Esophagus mucosa (tissue), 1 donor: ENCODE data around the gene RBPJ. TPM values are rescaled to one million over a fixed set of nuclear protein-coding genes. Genes with fewer than 3 reads are reported as not detected.
"Not testable (repeated sequence)": the region's sequence is repeated elsewhere in the genome, so short reads cannot be mapped to it uniquely, and the experiment has no call there.

Experiments
- ATAC-seq: fragments of 200-7000 bp; cut with Tn5 transposase; one replicate; pipeline ENCODE4 v1.9.1; 2020
- total RNA-seq: library from RNA; stranded (reverse); gene quantifications from one replicate; pipeline ENCODE4 v1.2.4, GENCODE V29; 2023
- donor health status: DM: yes; HTN: yes; CAD: no.

Gene RBPJ
- total RNA-seq, 1 donor from 2014 or later, result 23.6 TPM

- no peak for ATAC-seq
Measured at GRCh38 chr4:26375551-26375950, 54.7 kb downstream of the RBPJ start.

GRCh38 chr4:26377328-26378311, 56.8 kb downstream of the RBPJ start:
- ATAC-seq, result no peak

DNA sequence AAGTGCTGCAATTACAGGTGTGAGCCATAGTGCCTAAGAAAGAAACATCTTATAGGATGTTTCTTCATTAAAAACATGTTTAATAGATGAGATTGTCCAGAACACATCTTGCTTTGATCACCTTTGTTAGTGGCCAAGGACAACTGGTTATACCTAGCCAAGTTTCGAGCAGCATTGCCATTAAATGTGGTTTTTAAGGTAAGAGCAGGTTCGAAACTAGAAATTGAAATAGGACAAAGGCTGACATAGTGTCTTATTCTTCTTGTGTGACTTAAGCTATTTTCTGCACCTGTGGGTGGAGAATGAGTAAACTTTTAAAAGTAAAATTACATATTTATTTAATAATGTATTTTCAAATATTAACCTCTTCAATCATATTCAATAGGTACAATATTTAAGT, 59.0 kb downstream of the RBPJ start:
- no peak for ATAC-seq

DNA sequence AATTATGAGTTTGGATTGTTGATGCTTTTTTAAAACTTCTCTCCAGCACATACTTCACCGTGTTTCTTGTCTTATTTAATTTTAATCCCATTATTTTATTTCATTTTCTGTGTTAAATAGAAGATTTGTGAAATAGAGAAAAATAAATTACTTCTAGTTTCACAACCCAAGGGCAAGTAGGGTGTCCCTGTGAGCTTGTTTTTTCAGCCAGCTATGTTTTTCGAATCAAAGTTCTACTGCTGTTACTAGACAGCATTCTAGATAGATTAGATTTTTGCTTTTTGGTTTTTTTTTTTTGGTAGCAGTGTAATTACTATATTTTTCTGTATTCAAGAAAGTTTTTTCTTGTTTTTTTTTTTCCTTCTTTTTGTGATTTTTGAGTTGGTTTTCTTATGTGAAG, 59.9 kb downstream of the RBPJ start:
- no peak for ATAC-seq

- no peak for ATAC-seq
Measured at GRCh38 chr4:26384380-26385057, 63.7 kb downstream of the RBPJ start.

- no peak for ATAC-seq
Measured at GRCh38 chr4:26385690-26386089, 64.9 kb downstream of the RBPJ start.

DNA sequence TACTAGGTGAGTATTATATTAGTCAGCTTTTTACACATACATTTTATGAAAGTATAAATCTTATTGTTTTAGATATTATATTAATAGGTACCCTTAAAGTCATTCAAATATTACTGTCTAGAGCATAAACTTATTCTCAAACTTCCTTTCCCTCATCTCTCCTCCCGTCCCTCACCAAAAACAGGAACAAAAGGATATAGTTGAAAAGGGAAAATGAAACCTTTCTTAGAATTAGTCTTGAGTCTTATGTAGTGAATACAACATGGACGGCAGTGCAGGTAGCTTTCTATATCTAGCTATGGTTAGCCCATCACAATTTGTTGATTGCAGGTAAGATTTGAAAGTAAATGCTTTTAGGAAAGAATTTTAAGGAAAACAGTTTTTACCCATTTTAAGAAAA, 65.6 kb downstream of the RBPJ start:
- ATAC-seq, result no peak

GRCh38 chr4:26388671-26389070, 67.9 kb downstream of the RBPJ start:
- no peak for ATAC-seq

DNA sequence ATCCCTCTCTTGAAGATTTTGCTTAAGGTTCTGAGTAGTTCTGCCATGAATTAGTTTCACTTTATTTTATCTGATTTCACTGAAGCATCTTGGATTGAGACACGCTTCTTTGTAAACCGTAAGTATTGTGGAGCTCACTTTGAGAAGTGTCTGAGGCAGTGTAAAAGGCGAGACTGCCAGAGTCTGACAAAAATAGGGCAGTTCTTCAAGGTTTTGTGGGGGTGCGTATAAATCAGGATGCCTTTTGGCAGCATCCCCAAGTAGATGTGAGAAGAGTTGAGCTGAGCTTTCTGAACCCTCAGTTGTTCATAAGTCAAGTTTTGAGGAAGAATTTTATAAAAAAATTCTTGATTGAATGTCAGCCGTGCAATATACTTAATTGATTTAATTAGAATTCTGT, 76.3 kb downstream of the RBPJ start:
- ATAC-seq, result no peak

GRCh38 chr4:26400132-26400531, 79.3 kb downstream of the RBPJ start:
- ATAC-seq, result no peak

- ATAC-seq, result not testable (repeated sequence)
Measured at GRCh38 chr4:26402017-26402416, 81.2 kb downstream of the RBPJ start.

DNA sequence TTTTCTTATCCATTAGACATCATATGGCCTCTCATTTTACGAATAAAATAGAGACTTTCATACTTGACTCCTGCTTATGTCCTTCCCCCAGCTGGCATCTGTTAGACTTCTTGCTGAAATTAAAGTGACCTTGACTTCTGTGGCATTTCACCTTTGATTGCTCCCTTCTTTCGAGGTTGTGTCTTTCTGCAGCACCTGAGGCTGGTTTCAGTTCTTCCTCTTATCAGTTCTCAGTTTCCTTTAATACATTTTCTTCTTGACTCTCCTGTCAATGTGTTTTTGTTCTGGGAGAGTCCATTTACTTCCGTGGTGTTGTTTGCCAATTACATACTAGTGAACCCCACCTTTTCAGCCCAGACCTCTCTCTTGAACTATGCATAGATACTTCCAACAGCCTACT, 81.6 kb downstream of the RBPJ start:
- no peak for ATAC-seq

- peak; percentile 52 for ATAC-seq
Measured at GRCh38 chr4:26404743-26405206, 84.0 kb downstream of the RBPJ start.

- no peak for ATAC-seq
Measured at GRCh38 chr4:26406346-26406975, 85.6 kb downstream of the RBPJ start.

GRCh38 chr4:26407476-26407875, 86.7 kb downstream of the RBPJ start:
- ATAC-seq, result no peak

GRCh38 chr4:26410385-26411293, 89.8 kb downstream of the RBPJ start:
- no peak for ATAC-seq

DNA sequence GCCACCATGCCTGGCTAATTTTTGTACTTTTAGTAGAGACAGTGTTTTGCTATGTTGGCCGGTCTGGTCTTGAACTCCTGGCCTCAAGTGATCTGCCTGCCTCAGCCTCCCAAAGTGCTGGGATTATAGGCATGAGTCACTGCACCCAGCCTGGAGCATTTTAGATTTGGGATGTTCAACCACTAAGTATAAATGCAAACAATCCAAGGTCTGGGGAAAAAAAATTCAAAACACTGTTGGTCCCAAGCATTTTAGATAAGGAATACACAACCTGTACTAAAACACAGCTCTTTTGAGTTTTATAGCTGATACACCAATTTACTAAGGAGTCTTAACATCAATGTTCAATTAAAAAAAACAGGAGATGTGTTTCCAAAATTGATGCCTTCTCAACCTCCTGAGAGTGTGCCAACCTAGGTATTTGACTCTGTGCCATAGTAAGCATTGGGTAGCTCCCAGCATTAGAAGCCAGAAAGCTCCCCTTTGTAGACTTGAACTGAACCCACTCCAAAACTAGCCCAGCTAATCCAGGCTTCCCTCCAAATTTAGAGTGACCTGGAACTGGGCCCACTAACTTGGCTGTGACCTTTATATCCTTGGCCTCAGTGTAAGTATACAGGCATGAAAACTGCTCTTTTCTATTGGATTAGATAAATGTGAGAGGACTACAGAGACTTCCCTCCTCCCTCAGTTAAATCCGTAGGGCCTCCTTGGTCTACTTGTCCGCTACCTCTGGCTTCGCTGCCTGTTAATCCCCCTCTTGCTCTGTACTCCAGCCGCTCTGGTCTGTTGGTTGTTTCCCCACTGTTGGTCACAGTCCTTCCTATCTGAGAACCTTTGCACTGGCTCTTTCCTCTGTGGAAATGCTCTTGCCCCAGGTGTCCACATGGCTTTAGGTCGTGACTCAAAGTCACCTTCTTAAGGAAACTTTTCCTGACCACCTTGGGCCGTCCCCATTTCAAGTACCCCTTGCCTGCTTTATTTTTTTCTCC, 91.9 kb downstream of the RBPJ start:
- ATAC-seq, result no peak

- ATAC-seq, result no peak
Measured at GRCh38 chr4:26413582-26413981, 92.8 kb downstream of the RBPJ start.

DNA sequence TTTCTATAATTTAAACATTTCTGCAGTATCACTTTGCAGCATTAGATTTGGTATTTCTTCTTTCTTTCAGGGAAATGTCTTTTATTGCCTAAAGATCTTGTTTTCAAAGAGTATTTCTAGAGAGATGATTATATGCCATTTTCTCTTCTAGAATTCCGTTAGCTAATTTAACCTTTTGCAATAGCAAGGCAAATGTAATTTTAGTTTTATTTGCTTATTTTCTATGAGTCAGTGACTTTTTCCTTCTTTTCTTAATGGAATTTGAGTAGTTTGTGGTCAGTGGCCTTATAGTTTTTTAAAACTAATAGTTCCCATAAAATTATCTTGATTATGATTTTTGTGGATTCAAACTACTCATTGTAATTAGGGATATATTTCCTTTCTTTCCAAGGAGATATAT, 97.3 kb downstream of the RBPJ start:
- ATAC-seq, result no peak

DNA sequence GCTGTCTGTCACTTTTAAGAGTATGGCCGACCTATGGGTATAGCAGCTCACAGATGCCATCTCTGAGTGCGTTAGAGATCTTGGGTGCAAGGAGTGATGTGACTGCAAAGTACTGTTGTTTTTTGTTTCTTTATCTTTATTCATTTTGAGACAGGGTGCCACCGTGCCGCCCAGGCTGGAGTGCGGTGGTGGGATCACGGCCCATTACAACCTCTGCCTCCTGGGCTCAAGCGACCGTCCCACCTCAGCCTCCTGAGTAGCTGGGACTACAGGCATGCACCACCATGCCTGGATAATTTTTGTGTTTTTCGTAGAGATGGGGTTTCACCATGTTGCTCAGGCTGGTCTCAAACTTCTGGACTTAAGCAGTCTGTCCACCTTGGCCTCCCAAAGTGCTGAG, 98.0 kb downstream of the RBPJ start:
- no peak for ATAC-seq

GRCh38 chr4:26420438-26420837, 99.6 kb downstream of the RBPJ start:
- no peak for ATAC-seq
